M059J (cell line): ENCODE results near the gene CD8B. TPM values are rescaled to one million over a fixed set of nuclear protein-coding genes. Genes with fewer than 3 reads are reported as not detected.

Source experiments
- DNase-seq: peaks from one replicate; pipeline ENCODE4 v3.0.0-alpha.2; 2012; ENCODE audit warnings: low read depth
- total RNA-seq: library from RNA; depleted of rRNA; stranded (reverse); fragments of >200 nt; shearing (Covaris generic); gene quantifications from 2 replicates; pipeline ENCODE4 v1.2.3, GENCODE V29; 2014; rRNA removed

The CD8B gene
- total RNA-seq, 1 experiment from 2014 or later = not detected

DNA sequence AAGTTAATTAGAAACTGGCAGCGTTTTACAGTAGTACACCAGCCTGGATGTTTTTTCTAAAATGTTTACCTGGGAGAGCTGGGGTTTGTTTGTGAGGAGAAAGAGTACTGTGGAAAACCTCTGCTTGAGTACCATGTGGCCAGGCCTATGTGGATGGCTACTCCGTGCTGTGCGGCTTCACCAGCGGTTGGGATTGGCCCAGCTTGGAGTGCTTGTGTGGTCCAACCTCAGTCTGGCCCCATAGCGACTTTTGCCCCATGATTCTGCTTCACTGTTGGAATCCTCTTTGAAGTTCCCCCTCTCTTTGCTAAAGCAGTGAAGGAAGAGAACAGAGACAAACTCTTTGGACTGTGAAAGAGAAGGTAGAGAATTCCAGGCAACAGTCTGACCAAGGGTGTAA, 86.8 kb downstream of the CD8B start:
- no peak for DNase-seq

DNA sequence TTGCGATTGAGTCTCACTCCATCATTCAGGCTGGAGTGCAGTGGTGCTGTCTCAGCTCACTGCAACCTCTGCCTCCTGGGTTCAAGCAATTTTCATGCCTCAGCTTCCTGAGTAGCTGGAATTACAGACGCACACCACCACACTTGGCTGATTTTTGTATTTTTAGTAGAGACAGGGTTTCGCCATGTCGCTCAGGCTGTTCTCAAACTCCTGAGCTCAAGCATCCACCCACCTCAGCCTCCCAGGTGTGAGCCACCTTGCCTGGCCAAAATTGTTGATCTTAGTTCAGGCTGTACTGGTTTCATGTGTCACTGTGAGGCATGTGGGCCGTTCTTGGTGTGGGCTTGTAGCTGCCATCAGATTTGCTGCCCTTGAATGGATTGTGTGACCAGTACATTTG, 89.1 kb downstream of the CD8B start:
- no peak for DNase-seq

- DNase-seq = no peak
Observed at GRCh38 chr2:86770816-86771301, 90.8 kb downstream of the CD8B start.

- no peak for DNase-seq
Observed at GRCh38 chr2:86769838-86770237, 91.8 kb downstream of the CD8B start.

DNA sequence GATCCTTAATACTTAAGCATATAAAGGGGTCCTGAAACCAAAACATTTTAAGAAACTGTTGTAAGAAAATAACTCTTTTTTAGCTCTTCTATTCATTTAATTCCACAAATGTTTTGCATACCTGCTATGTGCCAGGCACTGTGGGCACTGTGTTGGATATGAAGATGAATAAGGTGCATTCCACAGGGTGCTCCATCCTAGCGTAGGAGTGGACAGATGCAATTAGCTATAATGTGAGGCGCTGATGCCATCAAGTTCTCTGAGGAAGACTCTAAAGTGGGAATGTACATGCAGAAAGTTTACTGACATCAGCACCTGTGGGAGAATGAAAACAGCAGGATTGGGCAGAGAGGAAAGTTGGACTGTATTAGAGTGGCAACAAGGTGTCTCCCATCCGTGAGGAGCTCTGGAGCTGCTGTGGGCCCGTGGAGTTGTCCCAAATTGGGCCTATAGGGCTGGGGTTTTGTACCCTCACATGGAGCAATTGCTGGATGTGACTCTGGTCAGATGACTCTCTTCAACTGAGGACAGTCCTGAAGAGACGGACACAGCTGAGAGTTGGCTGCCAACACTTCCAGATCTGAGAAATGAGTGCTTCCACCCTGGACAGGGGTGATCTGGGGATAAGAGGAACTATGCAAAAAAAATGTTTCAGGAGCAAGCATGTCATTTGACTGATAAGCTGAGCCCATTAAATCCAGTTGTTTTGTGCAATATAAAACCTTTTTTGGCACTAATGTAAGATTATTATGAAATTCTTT, 93.3 kb downstream of the CD8B start:
- no peak for DNase-seq

Other genes starting within 250 kb of the CD8B start
- gene RNF103, start 238.0 kb downstream of the CD8B start, total RNA-seq = 6.7 and 14.6 TPM in 2 replicates
- gene RMND5A, start 141.6 kb downstream of the CD8B start, total RNA-seq = 19.9 and 24.0 TPM in 2 replicates
- gene CD8A, start 71.0 kb downstream of the CD8B start, total RNA-seq = not detected in 2 replicates
- gene RGPD1, start 80.2 kb upstream of the CD8B start, total RNA-seq = 0.12 TPM in 1 of 2 replicates, not detected in the other
- gene PLGLB1, start 160.0 kb upstream of the CD8B start, total RNA-seq = 0.49 TPM in 1 of 2 replicates, not detected in the other